ENCODE measurements around the gene GADD45A.

The GADD45A gene

GRCh38 chr1:67723126-67723525 is 38.1 kb downstream of the GADD45A start:
- Histone ChIP-seq H2AFZ (ENCODE audit: low read length) (no peak overlapping the region), H4K20me1 (ENCODE audit: insufficient read depth, low read length) (no peaks in the 10 kb centered on the region), H3K4me2 (ENCODE audit: low read depth, low read length) (no peak overlapping the region), H3K9me2 (replicated peaks; ENCODE audit: insufficient read depth, low read length) (no peaks in the 10 kb centered on the region), H3K36me3 (replicated peaks; ENCODE audit: insufficient read depth, low read length) (no peaks in the 10 kb centered on the region), H3K9ac (ENCODE audit: low read length) (no peak overlapping the region), H3K27me3 (replicated peaks; ENCODE audit: insufficient read depth, low read length) (no peaks in the 10 kb centered on the region), H3K4me3 (ENCODE audit: low read length) (no peak overlapping the region), H3K79me2 (ENCODE audit: low read length) (no peaks in the 10 kb centered on the region), H3K9me3 (replicated peaks; ENCODE audit: insufficient read depth, low read length) (no peaks in the 10 kb centered on the region), H3K27ac (ENCODE audit: low read length) (no peak overlapping the region), H3F3A (ENCODE audit: insufficient read depth, low read length) (no peaks in the 10 kb centered on the region), H3K4me1 (ENCODE audit: low read length) (peaks cover 12% of the 10 kb centered on the region)
- no peak for DNase-seq
- TF ChIP-seq CTCF (IDR thresholded peaks at IDR 0.05; ENCODE audit: low read length): no peak

- Histone ChIP-seq H3K9ac (ENCODE audit: low read length) (no peak overlapping the region), H3K27ac (ENCODE audit: low read length) (no peak overlapping the region), H3K27me3 (replicated peaks; ENCODE audit: insufficient read depth, low read length) (no peaks in the 10 kb centered on the region), H3K9me3 (replicated peaks; ENCODE audit: insufficient read depth, low read length) (no peaks in the 10 kb centered on the region), H2AFZ (ENCODE audit: low read length) (no peak overlapping the region), H4K20me1 (ENCODE audit: insufficient read depth, low read length) (no peaks in the 10 kb centered on the region), H3K4me2 (ENCODE audit: low read depth, low read length) (no peak overlapping the region), H3K36me3 (replicated peaks; ENCODE audit: insufficient read depth, low read length) (no peaks in the 10 kb centered on the region), H3F3A (ENCODE audit: insufficient read depth, low read length) (no peaks in the 10 kb centered on the region), H3K4me3 (ENCODE audit: low read length) (no peak overlapping the region), H3K4me1 (ENCODE audit: low read length) (peaks cover 12% of the 10 kb centered on the region), H3K9me2 (replicated peaks; ENCODE audit: insufficient read depth, low read length) (no peaks in the 10 kb centered on the region), H3K79me2 (ENCODE audit: low read length) (no peaks in the 10 kb centered on the region)
- no peak for DNase-seq
- TF ChIP-seq EZH2 (optimal IDR thresholded peaks at IDR 0.05; ENCODE audit: low read depth, low read length): no peak
- no peak for TF ChIP-seq CTCF (IDR thresholded peaks at IDR 0.05; ENCODE audit: low read length)
- no peak for TF ChIP-seq EZH2phosphoT487 (IDR thresholded peaks at IDR 0.05; ENCODE audit: low read length)
Observed at GRCh38 chr1:67723620-67724019, 38.6 kb downstream of the GADD45A start.

GRCh38 chr1:67724928-67725560 is 40.0 kb downstream of the GADD45A start:
- Histone ChIP-seq H3K36me3 (replicated peaks; ENCODE audit: insufficient read depth, low read length) (no peaks in the 10 kb centered on the region), H3K9me3 (replicated peaks; ENCODE audit: insufficient read depth, low read length) (no peaks in the 10 kb centered on the region), H3K9me2 (replicated peaks; ENCODE audit: insufficient read depth, low read length) (no peaks in the 10 kb centered on the region), H3K9ac (ENCODE audit: low read length) (no peak overlapping the region), H3K27ac (ENCODE audit: low read length) (no peak overlapping the region), H3F3A (ENCODE audit: insufficient read depth, low read length) (no peaks in the 10 kb centered on the region), H3K4me2 (ENCODE audit: low read depth, low read length) (no peak overlapping the region), H2AFZ (ENCODE audit: low read length) (no peak overlapping the region), H3K79me2 (ENCODE audit: low read length) (no peaks in the 10 kb centered on the region), H3K4me1 (ENCODE audit: low read length) (peaks cover 12% of the 10 kb centered on the region), H4K20me1 (ENCODE audit: insufficient read depth, low read length) (no peaks in the 10 kb centered on the region), H3K27me3 (replicated peaks; ENCODE audit: insufficient read depth, low read length) (no peaks in the 10 kb centered on the region), H3K4me3 (ENCODE audit: low read length) (no peak overlapping the region)
- TF ChIP-seq EZH2 (optimal IDR thresholded peaks at IDR 0.05; ENCODE audit: low read depth, low read length): no peak
- no peak for TF ChIP-seq EZH2phosphoT487 (IDR thresholded peaks at IDR 0.05; ENCODE audit: low read length)
- TF ChIP-seq CTCF (IDR thresholded peaks at IDR 0.05; ENCODE audit: low read length): no peak
- no peak for DNase-seq
